ENCODE measurements around the gene GRM7. TPM values are rescaled to one million over a fixed set of nuclear protein-coding genes. Genes with fewer than 3 reads are reported as not detected.

GRM7 gene
- total RNA-seq, 1 donor from 2014 or later, result 0.80 TPM

DNA sequence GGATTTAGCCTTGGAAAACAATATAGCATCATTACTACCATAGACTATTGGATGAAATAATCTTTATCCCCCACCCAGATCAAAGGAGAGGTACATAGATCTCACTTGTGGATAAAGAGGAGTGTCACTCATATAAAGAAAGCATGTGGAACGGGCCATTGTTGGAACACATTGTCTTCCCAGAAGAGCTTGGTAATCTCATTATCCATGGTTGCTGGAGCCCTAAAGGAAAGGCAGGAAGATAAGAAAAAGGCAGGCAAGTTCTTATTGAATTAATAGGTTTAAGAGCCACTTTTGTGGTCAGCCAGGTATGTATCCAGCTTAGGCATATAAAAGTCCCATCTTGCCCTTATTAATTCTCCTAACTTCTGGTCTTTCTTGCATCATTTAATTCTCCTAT lies 659.1 kb downstream of the GRM7 start:
- H3K9ac ChIP-seq, result no peak overlapping the region
- H2AFZ ChIP-seq (replicated peaks), result no peak overlapping the region
- H3K9me3 Mint-ChIP-seq, result peaks cover 24% of the 10 kb centered on the region
- peaks cover 15% of the 10 kb centered on the region for H4K20me1 ChIP-seq (ENCODE audit: low read depth)
- peaks cover 14% of the 10 kb centered on the region for H3K4me1 ChIP-seq
- H3K9me3 ChIP-seq (ENCODE audit: low read depth), result no peaks in the 10 kb centered on the region
- H3K27ac Mint-ChIP-seq, result peak overlapping the region; percentile 40
- no peak overlapping the region for H3K27ac ChIP-seq
- peak; percentile 99 for TF ChIP-seq EZH2phosphoT487 (IDR thresholded peaks at IDR 0.05)
- no peak for TF ChIP-seq EZH2 (IDR thresholded peaks at IDR 0.05)
- H3K4me1 Mint-ChIP-seq, result peaks cover 34% of the 10 kb centered on the region
- peak; percentile 89 for DNase-seq (ENCODE audit: low spot score)
- peaks cover 12% of the 10 kb centered on the region for H3K36me3 Mint-ChIP-seq
- H3K4me3 Mint-ChIP-seq, result no peak overlapping the region
- no peak overlapping the region for H3K4me3 ChIP-seq
- no peaks in the 10 kb centered on the region for H3K79me2 ChIP-seq (ENCODE audit: low read depth)
- H3K27me3 ChIP-seq, result peaks cover 46% of the 10 kb centered on the region
- no peaks in the 10 kb centered on the region for H3K36me3 ChIP-seq
- peaks cover 25% of the 10 kb centered on the region for H3F3A ChIP-seq (ENCODE audit: low read depth)
- H3K27me3 Mint-ChIP-seq (ENCODE audit: insufficient read depth, low read depth), result peaks cover 4% of the 10 kb centered on the region
- H3K4me2 ChIP-seq, result peak overlapping the region; percentile 63

DNA sequence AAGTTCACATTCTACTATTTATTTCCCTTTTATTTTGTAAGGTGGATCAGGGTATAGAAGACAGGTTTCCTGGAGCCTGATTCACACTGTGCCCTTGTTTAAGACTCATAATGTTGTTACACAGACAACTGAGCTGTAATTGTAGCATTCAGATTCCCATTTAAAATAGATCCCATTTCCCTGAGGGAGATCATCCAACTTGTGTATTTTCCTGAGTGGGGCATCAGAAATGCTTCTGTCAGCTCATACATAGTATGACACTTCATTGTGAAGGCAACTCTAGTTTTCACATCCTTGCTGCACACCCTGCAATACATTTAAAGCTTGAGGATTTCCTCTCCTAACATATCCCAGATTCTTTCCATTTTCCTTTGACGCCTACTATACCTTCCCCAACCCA lies 659.7 kb downstream of the GRM7 start:
- peaks cover 46% of the 10 kb centered on the region for H3K27me3 ChIP-seq
- TF ChIP-seq, protein P1, sequence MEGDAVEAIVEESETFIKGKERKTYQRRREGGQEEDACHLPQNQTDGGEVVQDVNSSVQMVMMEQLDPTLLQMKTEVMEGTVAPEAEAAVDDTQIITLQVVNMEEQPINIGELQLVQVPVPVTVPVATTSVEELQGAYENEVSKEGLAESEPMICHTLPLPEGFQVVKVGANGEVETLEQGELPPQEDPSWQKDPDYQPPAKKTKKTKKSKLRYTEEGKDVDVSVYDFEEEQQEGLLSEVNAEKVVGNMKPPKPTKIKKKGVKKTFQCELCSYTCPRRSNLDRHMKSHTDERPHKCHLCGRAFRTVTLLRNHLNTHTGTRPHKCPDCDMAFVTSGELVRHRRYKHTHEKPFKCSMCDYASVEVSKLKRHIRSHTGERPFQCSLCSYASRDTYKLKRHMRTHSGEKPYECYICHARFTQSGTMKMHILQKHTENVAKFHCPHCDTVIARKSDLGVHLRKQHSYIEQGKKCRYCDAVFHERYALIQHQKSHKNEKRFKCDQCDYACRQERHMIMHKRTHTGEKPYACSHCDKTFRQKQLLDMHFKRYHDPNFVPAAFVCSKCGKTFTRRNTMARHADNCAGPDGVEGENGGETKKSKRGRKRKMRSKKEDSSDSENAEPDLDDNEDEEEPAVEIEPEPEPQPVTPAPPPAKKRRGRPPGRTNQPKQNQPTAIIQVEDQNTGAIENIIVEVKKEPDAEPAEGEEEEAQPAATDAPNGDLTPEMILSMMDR (IDR thresholded peaks at IDR 0.05), result no peak
- TF ChIP-seq EZH2 (IDR thresholded peaks at IDR 0.05) (no peak), EZH2phosphoT487 (IDR thresholded peaks at IDR 0.05) (no peak)
- H3K4me2 ChIP-seq, result no peak overlapping the region
- no peak overlapping the region for H3K4me3 ChIP-seq
- no peaks in the 10 kb centered on the region for H3K36me3 ChIP-seq
- H3K27ac ChIP-seq, result no peak overlapping the region
- DNase-seq (ENCODE audit: low spot score), result no peak
- H3K9me3 Mint-ChIP-seq, result peaks cover 27% of the 10 kb centered on the region
- no peak overlapping the region for H3K4me3 Mint-ChIP-seq
- H4K20me1 ChIP-seq (ENCODE audit: low read depth), result peaks cover 15% of the 10 kb centered on the region
- no peak overlapping the region for H2AFZ ChIP-seq (replicated peaks)
- H3F3A ChIP-seq (ENCODE audit: low read depth), result peaks cover 25% of the 10 kb centered on the region
- peaks cover 4% of the 10 kb centered on the region for H3K27me3 Mint-ChIP-seq (ENCODE audit: insufficient read depth, low read depth)
- H3K9me3 ChIP-seq (ENCODE audit: low read depth), result no peaks in the 10 kb centered on the region
- peaks cover 14% of the 10 kb centered on the region for H3K4me1 ChIP-seq
- peaks cover 12% of the 10 kb centered on the region for H3K36me3 Mint-ChIP-seq
- H3K27ac Mint-ChIP-seq, result peak overlapping the region; percentile 34
- H3K79me2 ChIP-seq (ENCODE audit: low read depth), result no peaks in the 10 kb centered on the region
- H3K4me1 Mint-ChIP-seq, result peaks cover 34% of the 10 kb centered on the region
- H3K9ac ChIP-seq, result no peak overlapping the region

- no peak overlapping the region for H3K4me3 ChIP-seq
- Mint-ChIP-seq H3K4me3 (no peak overlapping the region), H3K27ac (no peak overlapping the region), H3K36me3 (no peaks in the 10 kb centered on the region), H3K9me3 (peaks cover 4% of the 10 kb centered on the region), H3K27me3 (ENCODE audit: insufficient read depth, low read depth) (peaks cover 5% of the 10 kb centered on the region), H3K4me1 (no peaks in the 10 kb centered on the region)
- no peaks in the 10 kb centered on the region for H3K27me3 ChIP-seq
- H3K79me2 ChIP-seq (ENCODE audit: low read depth), result no peaks in the 10 kb centered on the region
- TF ChIP-seq EZH2phosphoT487 (IDR thresholded peaks at IDR 0.05) (no peak), EZH2 (IDR thresholded peaks at IDR 0.05) (no peak)
- TF ChIP-seq, protein P1 (IDR thresholded peaks at IDR 0.05), result no peak
- H3K36me3 ChIP-seq, result no peaks in the 10 kb centered on the region
- H3K9ac ChIP-seq, result no peak overlapping the region
- no peaks in the 10 kb centered on the region for H3F3A ChIP-seq (ENCODE audit: low read depth)
- no peaks in the 10 kb centered on the region for H4K20me1 ChIP-seq (ENCODE audit: low read depth)
- no peak overlapping the region for H3K4me2 ChIP-seq
- H3K27ac ChIP-seq, result no peak overlapping the region
- no peaks in the 10 kb centered on the region for H3K4me1 ChIP-seq
- H2AFZ ChIP-seq (replicated peaks), result no peak overlapping the region
- H3K9me3 ChIP-seq (ENCODE audit: low read depth), result no peaks in the 10 kb centered on the region
- no peak for DNase-seq (ENCODE audit: low spot score)
These were observed 675.6 kb downstream of the GRM7 start for GRCh38 chr3:7536510-7536909.

DNA sequence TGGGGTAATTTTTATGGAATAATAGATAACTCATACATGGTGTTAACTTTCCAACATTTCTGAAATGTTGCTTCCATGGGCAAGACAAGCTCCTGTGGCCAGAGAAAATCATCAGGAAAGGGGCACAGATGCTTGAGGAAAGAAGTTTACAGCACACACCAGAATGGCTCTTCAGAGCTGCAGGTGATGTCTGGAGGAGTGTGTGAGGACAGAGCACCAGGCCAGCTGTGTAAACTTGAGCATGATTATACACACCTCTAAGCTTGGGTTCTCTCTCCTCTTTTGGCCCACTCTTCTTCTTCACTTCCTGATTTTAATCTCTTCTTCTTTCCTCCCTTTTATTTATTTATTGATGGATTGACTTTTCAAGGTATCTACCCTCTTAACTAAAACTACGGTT lies 676.0 kb downstream of the GRM7 start:
- H3K9me3 ChIP-seq (ENCODE audit: low read depth), result no peaks in the 10 kb centered on the region
- no peak overlapping the region for H2AFZ ChIP-seq (replicated peaks)
- TF ChIP-seq, protein P1 (IDR thresholded peaks at IDR 0.05), result no peak
- TF ChIP-seq EZH2phosphoT487 (IDR thresholded peaks at IDR 0.05), result no peak
- no peak for TF ChIP-seq EZH2 (IDR thresholded peaks at IDR 0.05)
- H3K4me3 ChIP-seq, result no peak overlapping the region
- no peaks in the 10 kb centered on the region for H3K36me3 ChIP-seq
- Mint-ChIP-seq H3K36me3 (no peaks in the 10 kb centered on the region), H3K4me1 (no peaks in the 10 kb centered on the region), H3K27ac (no peak overlapping the region), H3K9me3 (peaks cover under 1% of the 10 kb centered on the region), H3K27me3 (ENCODE audit: insufficient read depth, low read depth) (peaks cover 5% of the 10 kb centered on the region), H3K4me3 (no peak overlapping the region)
- H3K27ac ChIP-seq, result no peak overlapping the region
- no peaks in the 10 kb centered on the region for H3K27me3 ChIP-seq
- H3K4me1 ChIP-seq, result no peaks in the 10 kb centered on the region
- DNase-seq (ENCODE audit: low spot score), result no peak
- H3F3A ChIP-seq (ENCODE audit: low read depth), result no peaks in the 10 kb centered on the region
- H3K9ac ChIP-seq, result no peak overlapping the region
- no peaks in the 10 kb centered on the region for H4K20me1 ChIP-seq (ENCODE audit: low read depth)
- no peak overlapping the region for H3K4me2 ChIP-seq
- no peaks in the 10 kb centered on the region for H3K79me2 ChIP-seq (ENCODE audit: low read depth)

Measured in neural progenitor cell (in vitro differentiated cells).